B cell (primary cell): ENCODE measurements around the gene SLC27A3. TPM values are rescaled to one million over a fixed set of nuclear protein-coding genes. Genes with fewer than 3 reads are reported as not detected.
A peak's percentile ranks its signal among the peaks of the same experiment; 100 is the strongest.

Source experiments
- ATAC-seq: fragments of 200-7000 bp; cut with Tn5 transposase; one replicate; pipeline ENCODE4 v1.10.0; 2021; ENCODE audit warnings: low read depth, mild to moderate bottlenecking, moderate number of reproducible peaks, moderate library complexity
- CTCF ChIA-PET: fragments of 350-600 bp; sonication (Branson Sonifier 250); formaldehyde crosslinking; loops from one replicate; lab custom pipeline; 2021; ENCODE audit warnings: antibody characterized with exemption, inconsistent platforms; lab: Charles Lee
- POLR2A ChIA-PET: fragments of 350-600 bp; sonication (Branson Sonifier 250); formaldehyde crosslinking; loops from one replicate; lab custom pipeline; 2021; ENCODE audit warnings: antibody characterized with exemption; lab: Charles Lee
- DNase-seq: peaks from one replicate; pipeline ENCODE4 v3.0.0; 2013
- H2AFZ ChIP-seq: 2 replicates; pipeline ENCODE4 v1.6.1; 2012; ENCODE audit warnings: mild to moderate bottlenecking, low read depth, low read length; ENCODE audit not compliant: insufficient read depth, poor library complexity, severe bottlenecking
- H3K27ac ChIP-seq, 2 donors: 1 replicate in 1 of 2; 2 replicates in 1 of 2; pipeline ENCODE4 v1.5.1; 2012 to 2013; ENCODE audit warnings: low read length in 2 of 2, mild to moderate bottlenecking in 2 of 2, moderate library complexity in 1 of 2
- H3K27me3 ChIP-seq, 4 experiments: fragments of 200-600 bp in 1 of 4; sonication (generic) in 1 of 4; replicated peaks in 1 of 4; 1 replicate in 2 of 4; 2 replicates in 2 of 4; pipeline versions ENCODE4 v1.6.1 to v1.7.0; 2013 to 2016; ENCODE audit warnings: low read length in 3 of 4, mild to moderate bottlenecking in 2 of 4, mixed read lengths in 1 of 4, moderate library complexity in 1 of 4; ENCODE audit not compliant: insufficient read depth in 4 of 4, control insufficient read depth in 3 of 4; ENCODE audit errors: control extremely low read depth in 1 of 4
- H3K36me3 ChIP-seq, 2 experiments: replicated peaks in 1 of 2; 1 replicate in 1 of 2; 2 replicates in 1 of 2; pipeline versions ENCODE4 v1.6.1 to v1.7.1; 2013; ENCODE audit warnings: low read length in 1 of 2; ENCODE audit not compliant: insufficient read depth in 2 of 2, control insufficient read depth in 1 of 2; ENCODE audit errors: control extremely low read depth in 1 of 2, extremely low read depth in 1 of 2
- H3K4me1 ChIP-seq, 2 donors: fragments of 200-600 bp in 1 of 2; sonication (generic) in 1 of 2; 1 replicate in 1 of 2; 2 replicates in 1 of 2; pipeline versions ENCODE4 v1.5.1 to v1.6.1; 2013 to 2017; ENCODE audit warnings: low read length in 2 of 2; ENCODE audit not compliant: control insufficient read depth in 2 of 2, insufficient read depth in 2 of 2
- H3K4me2 ChIP-seq: replicated peaks from 2 replicates; pipeline ENCODE3; 2012; ENCODE audit warnings: mild to moderate bottlenecking, low read depth, low read length; ENCODE audit not compliant: poor library complexity, severe bottlenecking
- H3K4me3 ChIP-seq, 5 experiments: fragments of 200-600 bp in 1 of 5; sonication (generic) in 1 of 5; 1 replicate in 3 of 5; 2 replicates in 2 of 5; pipeline versions ENCODE4 v1.5.1 to v1.7.0; 2011 to 2016; ENCODE audit warnings: low read length in 4 of 5, mild to moderate bottlenecking in 4 of 5, low read depth in 2 of 5, control low read depth in 1 of 5, moderate library complexity in 1 of 5; ENCODE audit not compliant: insufficient read depth in 1 of 5; ENCODE audit errors: control extremely low read depth in 1 of 5, extremely low read depth in 1 of 5
- H3K79me2 ChIP-seq: fragments of 200-600 bp; sonication (generic); one replicate; pipeline ENCODE4 v1.6.0; 2016; ENCODE audit warnings: low read length; ENCODE audit not compliant: control insufficient read depth, insufficient read depth
- H3K9ac ChIP-seq: fragments of 200-600 bp; sonication (generic); 2 replicates; pipeline ENCODE4 v1.6.1; 2017; ENCODE audit warnings: mild to moderate bottlenecking, low read length, moderate library complexity
- H3K9me3 ChIP-seq, 3 donors: one replicate each; pipeline versions ENCODE4 v1.6.1 to v1.7.1; 2013; ENCODE audit warnings: low read length in 2 of 3; ENCODE audit not compliant: control insufficient read depth in 2 of 3, insufficient read depth in 1 of 3; ENCODE audit errors: control extremely low read depth in 1 of 3
- H4K20me1 ChIP-seq: 2 replicates; pipeline ENCODE4 v1.6.0; 2012; ENCODE audit warnings: mild to moderate bottlenecking, low read length; ENCODE audit not compliant: insufficient read depth, control insufficient read depth, poor library complexity, severe bottlenecking
- H3K27ac Mint-ChIP-seq: one replicate; pipeline ENCODE4 v1.8.0; 2021; ENCODE audit warnings: mixed read lengths
- H3K27me3 Mint-ChIP-seq: one replicate; pipeline ENCODE4 v1.8.0; 2021; ENCODE audit warnings: mixed read lengths
- H3K4me1 Mint-ChIP-seq: one replicate; pipeline ENCODE4 v1.8.0; 2021; ENCODE audit warnings: mixed read lengths
- H3K4me3 Mint-ChIP-seq: one replicate; pipeline ENCODE4 v1.8.0; 2021; ENCODE audit warnings: mixed read lengths
- H3K9me3 Mint-ChIP-seq: one replicate; pipeline ENCODE4 v1.8.0; 2022; ENCODE audit warnings: mixed read lengths; ENCODE audit not compliant: insufficient read depth
- EZH2 ChIP-seq: IDR thresholded peaks from 2 replicates; pipeline ENCODE4 v1.6.1; 2012; ENCODE audit warnings: borderline replicate concordance, low read depth, mild to moderate bottlenecking, moderate library complexity, low read length; ENCODE audit not compliant: insufficient read depth, poor library complexity, severe bottlenecking
- WGBS: methylation state at CpG from one replicate; pipeline ENCODE4 v1.1.5; 2013; ENCODE audit warnings: missing lambda C conversion rate; ENCODE audit not compliant: insufficient coverage; 5-methylcytosine and 5-hydroxymethylcytosine counted together
- intact Hi-C: fragments of 100-400 bp; cut with micrococcal nuclease; formaldehyde crosslinking; loops from one replicate; pipeline ENCODE4 v1.10.0; 2022
- polyA plus RNA-seq: library from polyadenylated mRNA; depleted of rRNA; stranded (reverse); fragments of >200 nt; gene quantifications from 2 replicates; pipeline ENCODE4 v1.2.3, GENCODE V29; 2012
- total RNA-seq, 2 donors: library from RNA; stranded (reverse); fragments of 120-200 nt in 1 of 2; gene quantifications; 1 replicate in 1 of 2; 2 replicates in 1 of 2; pipeline versions ENCODE4 v1.2.3 to v1.2.4, GENCODE V29; 2013 to 2022
- TF ChIP-seq, protein P1 (sequence below): fragments of 200-600 bp; IDR thresholded peaks from one replicate; pipeline ENCODE4 v1.8.0; 2022; ENCODE audit warnings: antibody characterized with exemption, mild to moderate bottlenecking

The SLC27A3 gene
- total and polyA plus RNA-seq, 2 donors (not counting 1 experiment from before 2014, with no cell fraction given), result 15.6 to 19.4 TPM

DNA sequence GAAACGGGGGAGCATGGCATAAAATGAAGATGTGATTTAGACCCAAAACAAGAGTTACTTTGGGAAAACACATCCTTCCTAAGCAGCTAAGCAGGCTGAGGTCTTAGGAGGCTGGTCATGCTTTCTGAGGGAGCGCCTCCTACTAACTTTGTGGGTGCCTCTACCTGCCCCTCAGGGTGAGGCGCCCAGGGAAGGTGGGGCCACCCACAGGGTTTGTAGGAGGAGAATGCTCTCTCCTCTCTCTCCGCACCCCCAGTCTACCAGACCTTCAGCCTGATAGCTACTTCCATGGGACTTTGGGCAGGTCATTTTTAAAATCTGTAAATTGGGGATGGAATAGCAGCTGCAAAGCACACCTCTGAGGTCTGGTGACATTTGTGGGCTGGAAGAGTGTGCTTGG, 23.8 kb downstream of the SLC27A3 start:
- H3K4me1 ChIP-seq, result peaks cover 3 to 20% of the 10 kb centered on the region in 2 donors
- H3K9me3 Mint-ChIP-seq, result no peaks in the 10 kb centered on the region
- H3K27ac ChIP-seq, result no peak overlapping the region
- no peaks in the 10 kb centered on the region for H3K27me3 Mint-ChIP-seq
- no peak overlapping the region for H3K27ac Mint-ChIP-seq
- no peak overlapping the region for H2AFZ ChIP-seq
- no peak for DNase-seq
- intact Hi-C loops, result no loop called here
- H4K20me1 ChIP-seq, result no peaks in the 10 kb centered on the region
- no peak for ATAC-seq
- WGBS, result no CpG with 5 or more reads among the region's 4 CpGs
- H3K9ac ChIP-seq, result no peak overlapping the region
- CTCF ChIA-PET, result interaction anchor here (0.6 to 6.6 kb wide), 8 partner anchors 15 to 187 kb away, joined by 3 to 103 read pairs (median 10); partner anchors contain the start of genes DENND4B, JTB and RAB13
- no peak overlapping the region for H3K4me3 ChIP-seq
- H3K4me3 Mint-ChIP-seq, result no peak overlapping the region
- peaks cover 18% of the 10 kb centered on the region for H3K79me2 ChIP-seq
- peaks cover 0 to 4% of the 10 kb centered on the region in 2 experiments for H3K36me3 ChIP-seq
- POLR2A ChIA-PET, result no interaction called here
- H3K4me1 Mint-ChIP-seq, result peaks cover 17% of the 10 kb centered on the region
- no peaks in the 10 kb centered on the region for H3K27me3 ChIP-seq
- TF ChIP-seq, protein P1, sequence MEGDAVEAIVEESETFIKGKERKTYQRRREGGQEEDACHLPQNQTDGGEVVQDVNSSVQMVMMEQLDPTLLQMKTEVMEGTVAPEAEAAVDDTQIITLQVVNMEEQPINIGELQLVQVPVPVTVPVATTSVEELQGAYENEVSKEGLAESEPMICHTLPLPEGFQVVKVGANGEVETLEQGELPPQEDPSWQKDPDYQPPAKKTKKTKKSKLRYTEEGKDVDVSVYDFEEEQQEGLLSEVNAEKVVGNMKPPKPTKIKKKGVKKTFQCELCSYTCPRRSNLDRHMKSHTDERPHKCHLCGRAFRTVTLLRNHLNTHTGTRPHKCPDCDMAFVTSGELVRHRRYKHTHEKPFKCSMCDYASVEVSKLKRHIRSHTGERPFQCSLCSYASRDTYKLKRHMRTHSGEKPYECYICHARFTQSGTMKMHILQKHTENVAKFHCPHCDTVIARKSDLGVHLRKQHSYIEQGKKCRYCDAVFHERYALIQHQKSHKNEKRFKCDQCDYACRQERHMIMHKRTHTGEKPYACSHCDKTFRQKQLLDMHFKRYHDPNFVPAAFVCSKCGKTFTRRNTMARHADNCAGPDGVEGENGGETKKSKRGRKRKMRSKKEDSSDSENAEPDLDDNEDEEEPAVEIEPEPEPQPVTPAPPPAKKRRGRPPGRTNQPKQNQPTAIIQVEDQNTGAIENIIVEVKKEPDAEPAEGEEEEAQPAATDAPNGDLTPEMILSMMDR, result no peak
- TF ChIP-seq EZH2, result no peak
- H3K9me3 ChIP-seq, result no peaks in the 10 kb centered on the region
- no peak overlapping the region for H3K4me2 ChIP-seq

DNA sequence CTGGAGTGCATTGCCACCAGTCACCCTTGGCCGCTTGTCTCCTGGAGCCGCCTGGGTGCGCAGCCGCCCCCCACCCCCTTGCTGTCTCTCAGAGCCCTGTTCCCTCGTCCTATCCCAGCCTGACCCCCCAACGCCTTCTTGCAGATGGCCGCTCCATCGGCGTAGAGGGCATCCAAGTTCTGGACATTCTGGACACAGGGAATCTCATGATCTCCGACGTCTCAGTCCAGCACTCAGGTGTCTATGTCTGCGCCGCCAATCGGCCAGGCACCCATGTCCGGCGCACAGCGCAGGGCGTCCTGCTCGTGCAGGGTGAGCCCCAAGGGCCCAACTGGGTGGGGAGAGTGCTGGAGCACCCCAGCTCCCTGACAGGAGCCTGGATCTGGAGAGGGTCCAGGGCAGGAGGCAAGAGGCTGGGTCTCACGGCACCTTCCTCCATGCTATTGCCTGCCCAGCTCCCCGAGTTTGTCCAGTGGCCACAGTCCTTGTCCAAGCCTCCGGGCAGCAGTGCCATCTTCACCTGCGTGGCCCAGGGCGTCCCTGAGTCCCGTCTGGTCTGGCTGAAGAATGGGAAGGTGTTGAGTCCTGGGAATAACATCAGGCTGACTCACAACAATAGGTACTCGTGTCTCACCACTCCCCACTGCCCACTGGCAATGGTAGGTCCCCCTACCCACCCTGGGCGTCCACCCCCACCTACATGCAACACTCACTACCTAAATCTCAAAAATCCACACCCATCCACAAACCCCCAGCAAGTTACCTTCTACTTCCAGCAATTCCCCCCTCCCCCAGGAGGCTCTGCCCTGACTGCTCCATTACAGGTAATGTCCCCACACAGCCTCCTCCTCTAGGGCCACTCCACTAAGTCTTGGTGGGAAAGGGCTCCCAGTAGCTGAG, 24.6 kb downstream of the SLC27A3 start:
- ATAC-seq, result no peak
- no peaks in the 10 kb centered on the region for H3K27me3 ChIP-seq
- intact Hi-C loops, result no loop called here
- TF ChIP-seq EZH2, result no peak
- TF ChIP-seq, protein P1, result no peak
- H4K20me1 ChIP-seq, result no peaks in the 10 kb centered on the region
- peaks cover 0 to 4% of the 10 kb centered on the region in 2 experiments for H3K36me3 ChIP-seq
- H3K9me3 Mint-ChIP-seq, result no peaks in the 10 kb centered on the region
- no peak overlapping the region for H3K27ac ChIP-seq
- H3K27me3 Mint-ChIP-seq, result no peaks in the 10 kb centered on the region
- no peak overlapping the region for H2AFZ ChIP-seq
- peaks cover 18% of the 10 kb centered on the region for H3K79me2 ChIP-seq
- H3K4me1 Mint-ChIP-seq, result peaks cover 23% of the 10 kb centered on the region
- H3K4me1 ChIP-seq, result peaks cover 9 to 27% of the 10 kb centered on the region in 2 donors
- H3K9ac ChIP-seq, result no peak overlapping the region
- peak overlapping the region; percentile 26 for H3K27ac Mint-ChIP-seq
- 94% methylated on average over 25 of the region's 27 CpGs for WGBS
- no peak overlapping the region for H3K4me2 ChIP-seq
- H3K4me3 ChIP-seq, result no peak overlapping the region
- CTCF ChIA-PET, result interaction anchor here (3.5 to 6.6 kb wide), 2 partner anchors 146 to 186 kb away, joined by 12 to 103 read pairs; partner anchors contain the start of genes DENND4B and RAB13
- DNase-seq, result no peak
- POLR2A ChIA-PET, result no interaction called here
- no peaks in the 10 kb centered on the region for H3K9me3 ChIP-seq
- no peak overlapping the region for H3K4me3 Mint-ChIP-seq
